Measurements from ENCODE around the gene EMC9. TPM values are rescaled to one million over a fixed set of nuclear protein-coding genes. Genes with fewer than 3 reads are reported as not detected.
A peak's percentile ranks its signal among the peaks of the same experiment; 100 is the strongest.

Gene EMC9
- total and polyA plus RNA-seq, 10 of the 15 experiments (the other 5 are each of a cell fraction or from before 2014, with no cell fraction given) = 15.3 to 60.5 (median 30.3) TPM

- peak; percentile 76 for TF ChIP-seq PAX5 (IDR thresholded peaks at IDR 0.05; ENCODE audit: borderline replicate concordance, low read depth, low read length)
- TF ChIP-seq CHD4 (IDR thresholded peaks at IDR 0.05) = no peak
- TF ChIP-seq YBX1 (IDR thresholded peaks at IDR 0.05) = no peak
- peak; percentile 95 for TF ChIP-seq MAX (IDR thresholded peaks at IDR 0.05; ENCODE audit: low read depth, low read length)
- no peak; the same call in 1 of the 2 replicates for TF ChIP-seq ATF7 (IDR thresholded peaks at IDR 0.05; ENCODE audit: low read depth)
- no peak for TF ChIP-seq FOXM1 (IDR thresholded peaks at IDR 0.05; ENCODE audit: low read depth, low read length)
- no peak for TF ChIP-seq ZBTB40 (IDR thresholded peaks at IDR 0.05; ENCODE audit: borderline replicate concordance)
- TF ChIP-seq EED (IDR thresholded peaks at IDR 0.05; ENCODE audit: low read depth) = peak; percentile 45
- no peak for TF ChIP-seq BCLAF1 (IDR thresholded peaks at IDR 0.05)
- peak; percentile 44 to 66; a peak in 3 of 4 replicates for TF ChIP-seq IKZF2 (IDR thresholded peaks at IDR 0.05)
- no peak for TF ChIP-seq BRCA1 (IDR thresholded peaks at IDR 0.05; ENCODE audit: low read depth, low read length)
- TF ChIP-seq NBN (IDR thresholded peaks at IDR 0.05) = peak; percentile 86
- TF ChIP-seq EZH2 (IDR thresholded peaks at IDR 0.05; ENCODE audit: borderline replicate concordance, control insufficient read depth, low read depth, low read length) = no peak
- peak in 1 of 2 experiments; percentile 85; a peak in 2 of 3 replicates for TF ChIP-seq EGR1 (IDR thresholded peaks at IDR 0.05; ENCODE audit: borderline replicate concordance in 1 of 2, low read depth in 2 of 2, low read length in 2 of 2)
- TF ChIP-seq CHD2 (IDR thresholded peaks at IDR 0.05; ENCODE audit: borderline replicate concordance, low read depth, low read length) = 0 out of 2 replicates have a peak, but pooled peaks have one; percentile 32
- TF ChIP-seq HSF1 (IDR thresholded peaks at IDR 0.05; ENCODE audit: low read depth, low read length) = no peak
- TF ChIP-seq TCF3 (IDR thresholded peaks at IDR 0.05; ENCODE audit: borderline replicate concordance, insufficient read depth, low read depth, low read length) = 0 out of 2 replicates have a peak, but pooled peaks have one; percentile 16
- TF ChIP-seq NFXL1 (IDR thresholded peaks at IDR 0.05; ENCODE audit: borderline replicate concordance) = no peak
- no peak for TF ChIP-seq SREBF2 (IDR thresholded peaks at IDR 0.05; ENCODE audit: low read length)
- no peak; the same call in none of the 2 replicates for TF ChIP-seq HCFC1 (IDR thresholded peaks at IDR 0.05; ENCODE audit: low read length)
- TF ChIP-seq TCF12 (IDR thresholded peaks at IDR 0.05; ENCODE audit: low read depth, low read length) = no peak
These were observed 45.9 kb downstream of the EMC9 start (continued) for GRCh38 chr14:24095271-24096068.
